ENCODE data around the gene HMGCS2. TPM values are rescaled to one million over a fixed set of nuclear protein-coding genes. Genes with fewer than 3 reads are reported as not detected.

HMGCS2 gene
- total RNA-seq, 4 donors from 2014 or later = 0.83 to 1.1 TPM; not detected in 2

GRCh38 chr1:119735217-119735616 is 33.5 kb downstream of the HMGCS2 start:
- Histone ChIP-seq H3K27ac (replicated peaks in 1 of 4) (no peak overlapping the region), H3K27me3 (no peaks in the 10 kb centered on the region), H3K4me3 (no peak overlapping the region), H3K4me1 (peaks cover 0 to 11% (median 7%) of the 10 kb centered on the region in 4 donors), H3K36me3 (peaks cover 0 to 46% (median 19%) of the 10 kb centered on the region in 4 donors), H3K9me3 (no peaks in the 10 kb centered on the region)
- whole genome bisulfite sequencing = 95% methylated on average over 13 of the region's 14 CpGs
- DNase-seq (ENCODE audit: extremely low spot score) = no peak
- intact Hi-C loops (cut with DNase I) = no loop called here
- TF ChIP-seq POLR2AphosphoS5 (IDR thresholded peaks at IDR 0.05) (no peak), POLR2A (IDR thresholded peaks at IDR 0.05; ENCODE audit: low read depth) (no peak), EP300 (IDR thresholded peaks at IDR 0.05) (no peak)
- TF ChIP-seq, protein P1, sequence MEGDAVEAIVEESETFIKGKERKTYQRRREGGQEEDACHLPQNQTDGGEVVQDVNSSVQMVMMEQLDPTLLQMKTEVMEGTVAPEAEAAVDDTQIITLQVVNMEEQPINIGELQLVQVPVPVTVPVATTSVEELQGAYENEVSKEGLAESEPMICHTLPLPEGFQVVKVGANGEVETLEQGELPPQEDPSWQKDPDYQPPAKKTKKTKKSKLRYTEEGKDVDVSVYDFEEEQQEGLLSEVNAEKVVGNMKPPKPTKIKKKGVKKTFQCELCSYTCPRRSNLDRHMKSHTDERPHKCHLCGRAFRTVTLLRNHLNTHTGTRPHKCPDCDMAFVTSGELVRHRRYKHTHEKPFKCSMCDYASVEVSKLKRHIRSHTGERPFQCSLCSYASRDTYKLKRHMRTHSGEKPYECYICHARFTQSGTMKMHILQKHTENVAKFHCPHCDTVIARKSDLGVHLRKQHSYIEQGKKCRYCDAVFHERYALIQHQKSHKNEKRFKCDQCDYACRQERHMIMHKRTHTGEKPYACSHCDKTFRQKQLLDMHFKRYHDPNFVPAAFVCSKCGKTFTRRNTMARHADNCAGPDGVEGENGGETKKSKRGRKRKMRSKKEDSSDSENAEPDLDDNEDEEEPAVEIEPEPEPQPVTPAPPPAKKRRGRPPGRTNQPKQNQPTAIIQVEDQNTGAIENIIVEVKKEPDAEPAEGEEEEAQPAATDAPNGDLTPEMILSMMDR (IDR thresholded peaks at IDR 0.05) = no peak

- TF ChIP-seq POLR2A (IDR thresholded peaks at IDR 0.05; ENCODE audit: low read depth) (no peak), EP300 (IDR thresholded peaks at IDR 0.05) (no peak), POLR2AphosphoS5 (IDR thresholded peaks at IDR 0.05) (no peak)
- TF ChIP-seq, protein P1 (IDR thresholded peaks at IDR 0.05) = no peak
- Histone ChIP-seq H3K4me1 (peaks cover 0 to 11% (median 7%) of the 10 kb centered on the region in 4 donors), H3K27ac (replicated peaks in 1 of 4) (no peak overlapping the region), H3K36me3 (peaks cover 0 to 55% (median 24%) of the 10 kb centered on the region in 4 donors), H3K4me3 (no peak overlapping the region), H3K9me3 (no peaks in the 10 kb centered on the region), H3K27me3 (no peaks in the 10 kb centered on the region)
- WGBS = 95% methylated on average over 3 of the region's 3 CpGs
- intact Hi-C loops (cut with DNase I) = no loop called here
- no peak for DNase-seq (ENCODE audit: extremely low spot score)
These were observed 35.0 kb downstream of the HMGCS2 start for GRCh38 chr1:119733754-119734153.

DNA sequence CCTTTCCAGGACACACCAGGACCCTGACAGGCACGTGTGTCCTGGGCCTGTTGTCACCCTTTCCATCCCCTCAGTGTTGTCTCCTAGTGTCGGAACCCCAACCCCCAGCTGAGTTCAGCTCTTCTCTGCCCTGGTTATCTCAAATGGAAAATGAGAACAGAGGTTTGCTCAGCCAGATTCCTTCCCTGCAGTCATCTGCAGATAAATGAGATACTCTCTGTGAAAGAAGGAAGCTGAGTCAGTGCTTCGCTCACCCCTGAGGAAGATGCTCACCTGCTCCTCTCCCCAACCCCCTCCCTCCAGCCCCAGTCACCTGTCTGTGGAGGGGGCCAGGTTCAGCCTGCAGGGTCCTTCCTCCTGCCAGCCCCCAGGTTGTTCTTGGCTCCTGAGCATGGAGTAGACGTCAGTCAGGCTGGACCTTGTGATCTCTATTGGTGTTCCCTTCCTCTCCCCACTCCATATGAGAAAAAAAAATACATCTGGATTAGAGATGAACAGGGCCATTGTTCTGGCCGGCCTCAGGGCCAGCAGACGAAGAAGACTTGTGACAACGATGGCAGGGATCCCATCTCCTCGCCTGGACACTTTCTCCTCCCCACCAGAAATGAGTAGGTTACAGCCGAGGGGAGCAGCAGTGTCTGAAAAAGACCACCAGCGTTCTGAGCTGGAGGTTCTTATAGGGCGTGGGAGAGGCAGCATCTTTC is 36.1 kb downstream of the HMGCS2 start:
- intact Hi-C loops (cut with DNase I) = no loop called here
- no peaks in the 10 kb centered on the region for H3K27me3 ChIP-seq
- H3K27ac ChIP-seq (replicated peaks in 1 of 4) = no peak overlapping the region
- TF ChIP-seq POLR2AphosphoS5 (IDR thresholded peaks at IDR 0.05) (no peak), POLR2A (IDR thresholded peaks at IDR 0.05; ENCODE audit: low read depth) (no peak), EP300 (IDR thresholded peaks at IDR 0.05) (no peak)
- TF ChIP-seq, protein P1 (IDR thresholded peaks at IDR 0.05) = no peak
- H3K36me3 ChIP-seq = peaks cover 0 to 62% (median 24%) of the 10 kb centered on the region in 4 donors
- 80% methylated on average over 11 of the region's 11 CpGs for WGBS
- no peaks in the 10 kb centered on the region for H3K9me3 ChIP-seq
- H3K4me1 ChIP-seq = peaks cover 0 to 10% (median 4%) of the 10 kb centered on the region in 4 donors
- no peak overlapping the region for H3K4me3 ChIP-seq
- DNase-seq (ENCODE audit: extremely low spot score) = no peak

- Histone ChIP-seq H3K27ac (replicated peaks in 1 of 4) (no peak overlapping the region), H3K9me3 (no peaks in the 10 kb centered on the region), H3K4me1 (peaks cover 0 to 4% (median under 1%) of the 10 kb centered on the region in 4 donors), H3K4me3 (no peak overlapping the region), H3K36me3 (peaks cover 0 to 60% (median 22%) of the 10 kb centered on the region in 4 donors), H3K27me3 (no peaks in the 10 kb centered on the region)
- DNase-seq (ENCODE audit: extremely low spot score) = no peak
- TF ChIP-seq POLR2A (IDR thresholded peaks at IDR 0.05; ENCODE audit: low read depth) (no peak), POLR2AphosphoS5 (IDR thresholded peaks at IDR 0.05) (no peak), EP300 (IDR thresholded peaks at IDR 0.05) (no peak)
- TF ChIP-seq, protein P1 (IDR thresholded peaks at IDR 0.05) = no peak
- intact Hi-C loops (cut with DNase I) = no loop called here
- WGBS = 93% methylated on average over 6 of the region's 6 CpGs
These were observed 36.8 kb downstream of the HMGCS2 start for GRCh38 chr1:119731741-119732430.
